Vagina (tissue), 2 donors: ENCODE results near the gene KCNK1. TPM values are rescaled to one million over a fixed set of nuclear protein-coding genes. Genes with fewer than 3 reads are reported as not detected.

Experiments
- DNase-seq, 2 donors: peaks; one replicate each; pipeline ENCODE4 v3.0.0-alpha.2; 2017; ENCODE audit errors: extremely low spot score in 2 of 2
- H3K27ac ChIP-seq: fragments of 200-600 bp; sonication (generic); one replicate; pipeline ENCODE4 v1.5.1; 2019
- H3K27me3 ChIP-seq: fragments of 200-600 bp; sonication (generic); one replicate; pipeline ENCODE4 v1.5.1; 2019
- H3K36me3 ChIP-seq, 2 donors: fragments of 200-600 bp; sonication (generic); one replicate each; pipeline ENCODE4 v1.5.1; 2017 to 2019
- H3K4me1 ChIP-seq: fragments of 200-600 bp; sonication (generic); one replicate; pipeline ENCODE4 v1.5.1; 2019
- H3K4me3 ChIP-seq, 2 donors: fragments of 200-600 bp; sonication (generic); 1 replicate in 1 of 2; 2 replicates in 1 of 2; pipeline ENCODE4 v1.5.1; 2016 to 2019
- H3K9me3 ChIP-seq: fragments of 200-600 bp; sonication (generic); one replicate; pipeline ENCODE4 v1.5.1; 2019
- POLR2A ChIP-seq, 2 donors: fragments of 450-650 bp; IDR thresholded peaks; one replicate each; pipeline ENCODE4 v1.6.1; 2017; ENCODE audit warnings: antibody characterized with exemption in 2 of 2, mild to moderate bottlenecking in 2 of 2, moderate library complexity in 2 of 2
- POLR2AphosphoS5 ChIP-seq, 2 donors: sonication (generic); formaldehyde crosslinking; IDR thresholded peaks; one replicate each; pipeline ENCODE4 v1.9.0; 2017; ENCODE audit warnings: antibody characterized with exemption in 2 of 2, mild to moderate bottlenecking in 2 of 2, low read depth in 1 of 2; ENCODE audit not compliant: insufficient read depth in 1 of 2
- intact Hi-C: fragments of 100-400 bp; cut with DNase I; formaldehyde crosslinking; loops from one replicate; pipeline ENCODE4 v1.15.1; 2023
- total RNA-seq: library from RNA; depleted of rRNA; stranded (reverse); fragments of >200 nt; gene quantifications from one replicate; pipeline ENCODE4 v1.2.3, GENCODE V29; 2016
- TF ChIP-seq, protein P1 (sequence below), 3 experiments: fragments of 450-650 bp in 2 of 3; fragments of 200-600 bp in 1 of 3; sonication (generic) in 1 of 3; IDR thresholded peaks; one replicate each; pipeline ENCODE4 v1.5.1; 2017 to 2019; ENCODE audit warnings: antibody characterized with exemption in 3 of 3, mild to moderate bottlenecking in 2 of 3, moderate library complexity in 2 of 3

The KCNK1 gene
- total RNA-seq, 1 donor from 2014 or later, result 11.3 TPM

DNA sequence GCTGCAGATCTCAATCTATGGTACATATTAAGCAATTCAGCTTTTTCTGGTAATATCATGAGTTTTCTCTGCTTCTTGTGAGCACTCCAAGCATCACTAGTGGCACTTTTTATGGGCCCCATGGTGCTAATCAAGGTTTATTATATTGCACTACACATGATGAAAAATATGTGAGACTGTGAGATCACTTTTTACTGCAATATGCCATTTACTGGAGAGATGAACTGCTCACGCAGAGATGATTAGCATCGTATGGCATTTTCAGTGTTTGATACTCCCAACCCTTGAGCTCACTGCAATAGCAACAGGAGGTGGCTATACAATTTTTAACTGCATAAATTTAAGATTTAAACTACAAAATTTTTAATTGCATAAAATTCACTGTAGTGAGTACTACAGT lies 8.7 kb upstream of the KCNK1 start:
- no peaks in the 10 kb centered on the region for H3K27me3 ChIP-seq
- no peaks in the 10 kb centered on the region for H3K9me3 ChIP-seq
- no peaks in the 10 kb centered on the region for H3K36me3 ChIP-seq
- no peak for DNase-seq
- H3K4me1 ChIP-seq, result no peaks in the 10 kb centered on the region
- H3K27ac ChIP-seq, result no peak overlapping the region
- TF ChIP-seq POLR2AphosphoS5 (IDR thresholded peaks at IDR 0.05; ENCODE audit: insufficient read depth in 1 of 2, low read depth in 1 of 2) (no peak), POLR2A (IDR thresholded peaks at IDR 0.05) (no peak)
- TF ChIP-seq, protein P1, sequence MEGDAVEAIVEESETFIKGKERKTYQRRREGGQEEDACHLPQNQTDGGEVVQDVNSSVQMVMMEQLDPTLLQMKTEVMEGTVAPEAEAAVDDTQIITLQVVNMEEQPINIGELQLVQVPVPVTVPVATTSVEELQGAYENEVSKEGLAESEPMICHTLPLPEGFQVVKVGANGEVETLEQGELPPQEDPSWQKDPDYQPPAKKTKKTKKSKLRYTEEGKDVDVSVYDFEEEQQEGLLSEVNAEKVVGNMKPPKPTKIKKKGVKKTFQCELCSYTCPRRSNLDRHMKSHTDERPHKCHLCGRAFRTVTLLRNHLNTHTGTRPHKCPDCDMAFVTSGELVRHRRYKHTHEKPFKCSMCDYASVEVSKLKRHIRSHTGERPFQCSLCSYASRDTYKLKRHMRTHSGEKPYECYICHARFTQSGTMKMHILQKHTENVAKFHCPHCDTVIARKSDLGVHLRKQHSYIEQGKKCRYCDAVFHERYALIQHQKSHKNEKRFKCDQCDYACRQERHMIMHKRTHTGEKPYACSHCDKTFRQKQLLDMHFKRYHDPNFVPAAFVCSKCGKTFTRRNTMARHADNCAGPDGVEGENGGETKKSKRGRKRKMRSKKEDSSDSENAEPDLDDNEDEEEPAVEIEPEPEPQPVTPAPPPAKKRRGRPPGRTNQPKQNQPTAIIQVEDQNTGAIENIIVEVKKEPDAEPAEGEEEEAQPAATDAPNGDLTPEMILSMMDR (IDR thresholded peaks at IDR 0.05), result no peak
- H3K4me3 ChIP-seq, result no peak overlapping the region
- intact Hi-C loops, result no loop called here

- H3K4me1 ChIP-seq, result no peaks in the 10 kb centered on the region
- TF ChIP-seq, protein P1 (IDR thresholded peaks at IDR 0.05), result no peak
- TF ChIP-seq POLR2AphosphoS5 (IDR thresholded peaks at IDR 0.05; ENCODE audit: insufficient read depth in 1 of 2, low read depth in 1 of 2), result no peak
- TF ChIP-seq POLR2A (IDR thresholded peaks at IDR 0.05), result no peak
- no peaks in the 10 kb centered on the region for H3K9me3 ChIP-seq
- no peak overlapping the region for H3K4me3 ChIP-seq
- no peak for DNase-seq
- no peaks in the 10 kb centered on the region for H3K27me3 ChIP-seq
- no peaks in the 10 kb centered on the region for H3K36me3 ChIP-seq
- intact Hi-C loops, result no loop called here
- H3K27ac ChIP-seq, result no peak overlapping the region
Observed at GRCh38 chr1:233606813-233607212, 7.1 kb upstream of the KCNK1 start.

GRCh38 chr1:233607252-233608119 lies 6.4 kb upstream of the KCNK1 start:
- no peak overlapping the region for H3K4me3 ChIP-seq
- DNase-seq, result no peak
- intact Hi-C loops, result no loop called here
- H3K9me3 ChIP-seq, result no peaks in the 10 kb centered on the region
- H3K4me1 ChIP-seq, result no peaks in the 10 kb centered on the region
- TF ChIP-seq, protein P1 (IDR thresholded peaks at IDR 0.05), result no peak
- TF ChIP-seq POLR2A (IDR thresholded peaks at IDR 0.05) (no peak), POLR2AphosphoS5 (IDR thresholded peaks at IDR 0.05; ENCODE audit: insufficient read depth in 1 of 2, low read depth in 1 of 2) (no peak)
- H3K27me3 ChIP-seq, result no peaks in the 10 kb centered on the region
- H3K36me3 ChIP-seq, result no peaks in the 10 kb centered on the region
- no peak overlapping the region for H3K27ac ChIP-seq

DNA sequence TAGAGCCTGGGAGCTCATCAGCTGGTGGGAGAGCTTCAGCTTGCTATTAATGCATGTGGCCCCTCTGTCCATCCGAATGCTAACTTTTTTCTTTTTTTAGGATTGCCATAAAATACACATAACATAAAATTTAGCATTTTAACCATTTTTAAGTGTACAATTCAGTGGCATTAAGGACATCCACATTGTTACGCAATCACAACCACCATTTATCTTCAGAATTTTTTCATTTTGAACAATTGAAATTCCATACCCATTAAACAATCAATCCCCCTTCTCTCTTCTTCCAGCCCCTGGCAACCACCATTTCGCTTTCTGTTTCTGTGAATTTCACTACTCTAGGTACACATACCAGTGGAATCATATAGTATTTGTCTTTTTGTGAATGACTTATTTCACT lies 4.9 kb upstream of the KCNK1 start:
- Histone ChIP-seq H3K9me3 (no peaks in the 10 kb centered on the region), H3K36me3 (no peaks in the 10 kb centered on the region), H3K27ac (no peak overlapping the region), H3K27me3 (no peaks in the 10 kb centered on the region), H3K4me1 (no peaks in the 10 kb centered on the region), H3K4me3 (no peak overlapping the region)
- TF ChIP-seq POLR2A (IDR thresholded peaks at IDR 0.05) (no peak), POLR2AphosphoS5 (IDR thresholded peaks at IDR 0.05; ENCODE audit: insufficient read depth in 1 of 2, low read depth in 1 of 2) (no peak)
- DNase-seq, result no peak
- intact Hi-C loops, result no loop called here

- no peak for TF ChIP-seq POLR2AphosphoS5 (IDR thresholded peaks at IDR 0.05; ENCODE audit: insufficient read depth in 1 of 2, low read depth in 1 of 2)
- TF ChIP-seq POLR2A (IDR thresholded peaks at IDR 0.05), result no peak
- TF ChIP-seq, protein P1 (IDR thresholded peaks at IDR 0.05), result no peak
- no peak overlapping the region for H3K27ac ChIP-seq
- intact Hi-C loops, result no loop called here
Observed at GRCh38 chr1:233609926-233610325, 4.0 kb upstream of the KCNK1 start.

More at GRCh38 chr1:233609926-233610325, 4.0 kb upstream of the KCNK1 start:
- no peak overlapping the region for H3K4me3 ChIP-seq
- H3K4me1 ChIP-seq, result peaks cover 6% of the 10 kb centered on the region
- no peak for DNase-seq
- no peaks in the 10 kb centered on the region for H3K27me3 ChIP-seq
- H3K36me3 ChIP-seq, result no peaks in the 10 kb centered on the region
- H3K9me3 ChIP-seq, result no peaks in the 10 kb centered on the region
